HG03460 (cell line): ENCODE data around the gene CDK3.
"Not testable (repeated sequence)": the region's sequence is repeated elsewhere in the genome, so short reads cannot be mapped to it uniquely, and the experiment has no call there.

Experiments
- ATAC-seq: cut with Tn5 transposase; IDR thresholded peaks from one replicate; pipeline ENCODE4 v1.9.1; 2021; ENCODE audit not compliant: unreplicated experiment

The CDK3 gene

GRCh38 chr17:76000755-76001521 is at the start of gene CDK3:
TSS of gene CDK3 (plus strand) at chr17:76000855. CDS start at chr17:76001426, 571 bp downstream.
- ATAC-seq: no peak

GRCh38 chr17:75950855-75951554 is 49.6 kb upstream of the CDK3 start:
- no peak for ATAC-seq

- ATAC-seq: no peak
These were observed 41.4 kb upstream of the CDK3 start for GRCh38 chr17:75959051-75959838.

- no peak for ATAC-seq
These were observed 40.7 kb upstream of the CDK3 start for GRCh38 chr17:75959839-75960511.

- ATAC-seq: no peak
These were observed 35.2 kb upstream of the CDK3 start for GRCh38 chr17:75965468-75965867.

- ATAC-seq: not testable (repeated sequence)
These were observed 31.6 kb upstream of the CDK3 start for GRCh38 chr17:75969044-75969443.

GRCh38 chr17:75970011-75970523 is 30.6 kb upstream of the CDK3 start:
- ATAC-seq: no peak

GRCh38 chr17:75970626-75971025 is 30.0 kb upstream of the CDK3 start:
- no peak for ATAC-seq

GRCh38 chr17:75975187-75975586 is 25.5 kb upstream of the CDK3 start:
- not testable (repeated sequence) for ATAC-seq

GRCh38 chr17:75975757-75976174 is 24.9 kb upstream of the CDK3 start:
- ATAC-seq: no peak

GRCh38 chr17:75976175-75976848 is 24.3 kb upstream of the CDK3 start:
- ATAC-seq: no peak

- peak; percentile 92 for ATAC-seq
These were observed 21.5 kb upstream of the CDK3 start, which contains the start of the genes ACOX1 and TEN1 for GRCh38 chr17:75978938-75979704. TSS of gene ACOX1 (minus strand) at chr17:75979166. CDS start at chr17:75979073, 93 bp downstream. TSS of gene TEN1 (plus strand) at chr17:75979240. CDS start at chr17:75986193, 6,953 bp downstream.

- peak; percentile 18 for ATAC-seq
These were observed 20.9 kb upstream of the CDK3 start for GRCh38 chr17:75979705-75980187.

GRCh38 chr17:75980188-75981018 is 20.3 kb upstream of the CDK3 start:
- no peak for ATAC-seq

GRCh38 chr17:75981019-75981615 is 19.5 kb upstream of the CDK3 start:
- ATAC-seq: no peak

GRCh38 chr17:75983501-75984181 is 17.0 kb upstream of the CDK3 start:
- ATAC-seq: no peak

GRCh38 chr17:75985986-75986385 is 14.7 kb upstream of the CDK3 start:
- ATAC-seq: no peak
